Tibial nerve (tissue), 4 donors: ENCODE results near the gene KDM8.

Source experiments
- CTCF ChIP-seq, 5 experiments: fragments of 200-600 bp in 3 of 5; fragments of 450-650 bp in 2 of 5; sonication (generic) in 3 of 5; IDR thresholded peaks; one replicate each; pipeline ENCODE4 v1.5.1; 2016 to 2019; ENCODE audit warnings: antibody characterized with exemption in 5 of 5, mild to moderate bottlenecking in 3 of 5, moderate library complexity in 2 of 5
- EP300 ChIP-seq, 2 donors: sonication (generic); formaldehyde crosslinking; IDR thresholded peaks; one replicate each; pipeline ENCODE4 v1.6.1; 2017; ENCODE audit warnings: antibody characterized with exemption in 2 of 2, mild to moderate bottlenecking in 1 of 2
- POLR2A ChIP-seq, 2 donors: fragments of 450-650 bp; IDR thresholded peaks; one replicate each; pipeline ENCODE4 v1.6.1; 2017; ENCODE audit warnings: antibody characterized with exemption in 2 of 2, mild to moderate bottlenecking in 2 of 2, moderate library complexity in 2 of 2

GRCh38 chr16:27228621-27229501, 25.5 kb downstream of the KDM8 start:
- TF ChIP-seq CTCF (IDR thresholded peaks at IDR 0.05) (no peak), EP300 (IDR thresholded peaks at IDR 0.05) (no peak), POLR2A (IDR thresholded peaks at IDR 0.05) (no peak)
